Esophagus muscularis mucosa (tissue), 4 donors: ENCODE data around the gene DLX5. TPM values are rescaled to one million over a fixed set of nuclear protein-coding genes. Genes with fewer than 3 reads are reported as not detected.

Experiments used
- DNase-seq: peaks from one replicate; pipeline ENCODE4 v3.0.0-alpha.2; 2017; ENCODE audit errors: extremely low spot score
- H3K27ac ChIP-seq, 4 donors: fragments of 200-600 bp; sonication (generic); replicated peaks in 1 of 4; 1 replicate in 3 of 4; 2 replicates in 1 of 4; pipeline ENCODE4 v1.5.1; 2016 to 2019; ENCODE audit warnings: mild to moderate bottlenecking in 1 of 4
- H3K27me3 ChIP-seq, 4 donors: fragments of 200-600 bp; sonication (generic); one replicate each; pipeline versions ENCODE4 v1.5.1 to v1.6.0; 2016 to 2019
- H3K36me3 ChIP-seq, 4 donors: fragments of 200-600 bp; sonication (generic); one replicate each; pipeline ENCODE4 v1.5.1; 2016 to 2019
- H3K4me1 ChIP-seq, 4 donors: fragments of 200-600 bp; sonication (generic); one replicate each; pipeline ENCODE4 v1.5.1; 2016 to 2019
- H3K4me3 ChIP-seq, 4 donors: fragments of 200-600 bp; sonication (generic); 1 replicate in 2 of 4; 2 replicates in 2 of 4; pipeline ENCODE4 v1.5.1; 2016 to 2019; ENCODE audit warnings: mild to moderate bottlenecking in 4 of 4, moderate library complexity in 1 of 4
- H3K9me3 ChIP-seq, 4 donors: fragments of 200-600 bp; sonication (generic); 1 replicate in 3 of 4; 2 replicates in 1 of 4; pipeline ENCODE4 v1.5.1; 2016 to 2019
- CTCF ChIP-seq, 3 experiments: fragments of 200-600 bp in 2 of 3; fragments of 450-650 bp in 1 of 3; sonication (generic) in 2 of 3; IDR thresholded peaks; one replicate each; pipeline ENCODE4 v1.5.1; 2017 to 2019; ENCODE audit warnings: antibody characterized with exemption in 3 of 3, mild to moderate bottlenecking in 2 of 3, moderate library complexity in 1 of 3
- EP300 ChIP-seq: sonication (generic); formaldehyde crosslinking; IDR thresholded peaks from one replicate; pipeline ENCODE4 v1.6.1; 2017; ENCODE audit warnings: antibody characterized with exemption
- POLR2A ChIP-seq: fragments of 450-650 bp; IDR thresholded peaks from one replicate; pipeline ENCODE4 v1.6.1; 2017; ENCODE audit warnings: antibody characterized with exemption, moderate library complexity, mild to moderate bottlenecking, low read depth
- POLR2AphosphoS5 ChIP-seq, 2 donors: sonication (generic); formaldehyde crosslinking; IDR thresholded peaks; one replicate each; pipeline ENCODE4 v1.6.1; 2017; ENCODE audit warnings: antibody characterized with exemption in 2 of 2
- WGBS: methylation state at CpG from one replicate; pipeline ENCODE4 v1.1.5; 2018; 5-methylcytosine and 5-hydroxymethylcytosine counted together
- intact Hi-C: fragments of 100-400 bp; cut with DNase I; formaldehyde crosslinking; loops from one replicate; pipeline ENCODE4 v1.15.1; 2023
- total RNA-seq, 4 donors: library from RNA; depleted of rRNA; stranded (reverse); fragments of >200 nt; gene quantifications; one replicate each; pipeline versions ENCODE4 v1.1.0 to v1.2.1, GENCODE V29; 2016

DLX5 gene
- total RNA-seq, 4 donors from 2014 or later, result 0.17 to 0.26 TPM; not detected in 2

DNA sequence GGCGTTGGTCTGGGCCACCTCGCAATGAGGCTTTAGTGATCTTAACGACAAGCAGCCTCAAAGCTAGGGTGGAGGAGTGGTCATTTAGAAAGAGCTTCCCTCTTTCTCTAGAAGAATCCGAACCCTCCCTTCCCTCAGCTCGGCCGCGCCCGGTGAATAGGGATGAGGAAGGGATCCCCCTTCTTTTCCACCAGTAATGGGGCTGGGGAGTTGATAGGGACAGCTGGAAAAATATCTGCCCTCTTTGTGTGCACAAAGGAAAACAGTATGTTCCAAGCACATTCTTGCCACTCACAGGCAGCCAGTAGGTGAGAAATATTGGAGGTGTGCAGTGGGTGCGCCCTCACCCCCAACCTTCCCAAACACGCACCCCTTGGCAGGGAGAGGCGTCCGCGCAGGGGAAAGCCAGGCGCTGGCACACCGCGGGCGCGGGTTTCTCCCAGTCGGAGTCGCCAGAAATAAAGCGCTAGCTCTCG lies 6.5 kb downstream of the DLX5 start:
- no peaks in the 10 kb centered on the region for H3K36me3 ChIP-seq
- TF ChIP-seq CTCF (IDR thresholded peaks at IDR 0.05) (no peak), POLR2A (no peak), POLR2AphosphoS5 (IDR thresholded peaks at IDR 0.05) (no peak), EP300 (no peak)
- WGBS, result 4% methylated on average over 17 of the region's 22 CpGs
- H3K4me3 ChIP-seq, result peak overlapping the region in 1 of 4 donors; percentile 1
- no peak overlapping the region for H3K27ac ChIP-seq
- peaks cover 4 to 100% (median 76%) of the 10 kb centered on the region in 4 donors for H3K27me3 ChIP-seq
- H3K9me3 ChIP-seq, result no peaks in the 10 kb centered on the region
- H3K4me1 ChIP-seq, result peaks cover 24 to 55% (median 51%) of the 10 kb centered on the region in 4 donors
- intact Hi-C loops, result no loop called here
- no peak for DNase-seq

DNA sequence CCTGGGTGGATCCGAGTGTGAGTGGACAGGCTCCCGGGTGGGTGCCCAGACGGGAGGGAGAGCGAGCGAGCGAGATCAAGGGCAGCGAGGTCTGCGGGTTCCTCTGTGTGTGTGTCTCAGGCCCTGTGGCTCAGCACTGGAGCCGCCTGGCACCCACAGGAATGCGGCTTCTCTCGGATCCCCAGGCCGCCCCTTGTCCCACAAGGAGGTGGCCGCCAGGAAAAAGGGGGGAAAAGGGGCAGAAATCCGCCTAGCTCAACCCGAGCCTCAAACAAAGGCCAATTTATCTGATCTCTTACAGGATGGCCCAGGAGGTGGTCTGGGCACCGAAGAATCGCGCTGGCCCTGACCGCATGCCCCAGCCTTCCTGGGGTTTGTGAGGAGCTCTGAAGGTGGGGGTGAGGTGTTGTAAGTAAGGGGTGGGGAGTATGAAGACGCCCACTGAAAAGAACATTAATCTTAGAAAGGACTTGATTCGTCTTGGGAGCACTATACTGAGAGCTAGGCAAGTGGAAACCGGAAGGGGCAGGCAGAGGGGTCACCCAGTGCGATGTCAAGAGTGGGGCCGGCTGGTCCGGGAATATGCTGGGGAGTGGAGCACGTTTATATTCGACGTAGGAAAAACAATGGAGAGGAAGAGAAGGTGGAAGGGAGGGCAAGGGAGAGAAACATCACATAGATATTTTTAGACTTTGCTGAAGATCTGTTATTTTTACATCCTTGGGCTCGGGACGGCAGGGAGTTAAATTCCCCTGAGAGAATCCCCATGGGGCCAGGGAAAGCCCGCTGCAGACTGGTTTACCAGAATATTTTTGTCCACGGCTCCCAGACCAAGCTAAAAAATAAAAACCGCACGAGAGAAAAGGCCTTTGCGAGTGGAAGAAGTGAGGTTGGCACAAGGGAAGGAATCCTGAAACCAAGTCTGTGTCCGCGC lies 7.2 kb downstream of the DLX5 start:
- intact Hi-C loops, result no loop called here
- TF ChIP-seq CTCF (IDR thresholded peaks at IDR 0.05), result no peak
- TF ChIP-seq POLR2A, result no peak
- no peak for TF ChIP-seq POLR2AphosphoS5 (IDR thresholded peaks at IDR 0.05)
- no peak for TF ChIP-seq EP300
- H3K4me1 ChIP-seq, result peaks cover 24 to 50% (median 46%) of the 10 kb centered on the region in 4 donors
- no peaks in the 10 kb centered on the region for H3K9me3 ChIP-seq
- DNase-seq, result peak; percentile 77
- H3K4me3 ChIP-seq, result peak overlapping the region; percentile 8 to 35 (median 16)
- H3K36me3 ChIP-seq, result no peaks in the 10 kb centered on the region
- peaks cover 4 to 100% (median 79%) of the 10 kb centered on the region in 4 donors for H3K27me3 ChIP-seq
- no peak overlapping the region for H3K27ac ChIP-seq
- 12% methylated on average over 32 of the region's 37 CpGs for WGBS

GRCh38 chr7:97016381-97017191 lies 8.0 kb downstream of the DLX5 start:
- H3K36me3 ChIP-seq, result no peaks in the 10 kb centered on the region
- peaks cover 4 to 100% (median 77%) of the 10 kb centered on the region in 4 donors for H3K27me3 ChIP-seq
- peak; percentile 78 for DNase-seq
- H3K4me1 ChIP-seq, result peaks cover 22 to 42% (median 38%) of the 10 kb centered on the region in 4 donors
- intact Hi-C loops, result no loop called here
- 4% methylated on average over 16 of the region's 55 CpGs for WGBS
- peak overlapping the region; percentile 8 to 35 (median 16) for H3K4me3 ChIP-seq
- no peak overlapping the region for H3K27ac ChIP-seq
- TF ChIP-seq EP300, result no peak
- TF ChIP-seq CTCF (IDR thresholded peaks at IDR 0.05), result no peak
- TF ChIP-seq POLR2AphosphoS5 (IDR thresholded peaks at IDR 0.05), result no peak
- no peak for TF ChIP-seq POLR2A
- no peaks in the 10 kb centered on the region for H3K9me3 ChIP-seq

- H3K4me3 ChIP-seq, result peak overlapping the region in 3 of 4 donors; percentile 11 to 35 (median 21)
- no peaks in the 10 kb centered on the region for H3K9me3 ChIP-seq
- no peak for TF ChIP-seq POLR2A
- TF ChIP-seq CTCF (IDR thresholded peaks at IDR 0.05), result no peak
- H3K4me1 ChIP-seq, result peaks cover 15 to 34% (median 31%) of the 10 kb centered on the region in 4 donors
- H3K27ac ChIP-seq, result no peak overlapping the region
- intact Hi-C loops, result no loop called here
- peak; percentile 66 for DNase-seq
- H3K27me3 ChIP-seq, result peaks cover 0 to 100% (median 76%) of the 10 kb centered on the region in 4 donors
- WGBS, result 10% methylated on average over 12 of the region's 12 CpGs
- H3K36me3 ChIP-seq, result no peaks in the 10 kb centered on the region
Measured at GRCh38 chr7:97015756-97016380, 8.8 kb downstream of the DLX5 start.
